H1 (cell line): ENCODE results near the gene NME9. TPM values are rescaled to one million over a fixed set of nuclear protein-coding genes. Genes with fewer than 3 reads are reported as not detected.

ENCODE experiments used
- HDAC6 ChIP-seq: IDR thresholded peaks from one replicate; pipeline ENCODE4 v1.7.1; 2012; ENCODE audit warnings: low read depth, mild to moderate bottlenecking, inconsistent platforms, low read length, moderate library complexity
- polyA plus RNA-seq, 7 experiments: library from polyadenylated mRNA; depleted of rRNA in 3 of 7; stranded (reverse) in 5 of 7; unstranded in 2 of 7; fragments of >200 nt in 5 of 7; fragments of 200-250 nt in 2 of 7; gene quantifications; 1 replicate in 5 of 7; 2 replicates in 1 of 7; 4 replicates in 1 of 7; pipeline versions ENCODE4 v1.2.1 to v1.2.3, GENCODE V29; 2011 to 2013; ENCODE audit warnings: missing spikeins in 2 of 7, mixed read lengths in 2 of 7
- total RNA-seq: library from RNA; stranded (reverse); fragmentation: NEBNext Ultra II Directional; extraction: Animal tissue kit (Norgen Biotek cat#: 25700); gene quantifications from 2 replicates; pipeline ENCODE4 v1.2.1, GENCODE V29; 2021
- TF ChIP-seq, protein P1 (sequence below): IDR thresholded peaks from 2 replicates; pipeline ENCODE4 v1.6.1; 2012; ENCODE audit warnings: low read length, inconsistent platforms

Gene NME9
- total and polyA plus RNA-seq, 2 of the 8 experiments (the other 6 are each of a cell fraction or from before 2014, with no cell fraction given), result 0.11 TPM; not detected in 1

DNA sequence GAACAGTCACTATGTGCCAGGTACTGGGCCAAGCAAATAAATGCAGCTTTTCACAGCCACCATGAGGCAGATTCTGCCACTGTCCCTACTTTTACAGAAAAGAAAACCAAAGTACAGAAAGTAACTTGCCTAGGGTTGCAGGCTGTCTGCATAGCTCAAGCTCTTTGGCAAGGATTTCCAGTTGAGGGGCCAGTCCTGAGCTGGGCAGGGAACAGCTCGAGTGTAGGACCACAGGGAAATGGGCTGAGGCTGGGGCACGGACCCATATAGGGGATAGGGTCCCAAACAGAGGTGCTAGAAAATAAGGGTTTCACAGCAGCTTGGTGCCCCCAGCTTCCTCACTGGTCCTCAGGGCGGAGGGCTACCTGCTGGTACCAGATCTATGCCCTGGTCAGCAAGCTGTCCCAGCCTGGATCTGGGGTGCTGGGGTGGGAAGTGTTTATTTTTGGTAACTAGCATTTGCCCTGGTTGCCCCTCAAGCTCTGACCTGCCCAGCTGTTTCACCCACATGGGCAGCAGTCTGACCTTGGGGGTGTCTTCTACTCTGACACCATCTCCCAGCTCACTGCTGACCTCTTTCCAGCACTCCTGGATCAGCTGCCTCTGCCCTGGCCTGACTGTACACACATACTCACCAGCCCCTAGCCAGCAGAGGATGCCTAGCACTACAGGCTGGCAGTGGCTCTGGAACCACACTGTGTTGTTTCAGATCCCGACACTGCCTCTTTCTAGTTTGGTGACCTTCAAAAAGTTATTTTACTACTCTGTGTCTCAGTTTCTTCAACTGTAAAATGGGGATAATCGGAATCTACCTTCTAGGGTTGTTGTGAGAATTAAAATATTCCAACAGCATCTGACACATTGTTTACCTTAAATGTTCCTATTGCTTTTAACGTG, 35.0 kb upstream of the NME9 start (continued):
- no peak for TF ChIP-seq HDAC6
- TF ChIP-seq, protein P1, sequence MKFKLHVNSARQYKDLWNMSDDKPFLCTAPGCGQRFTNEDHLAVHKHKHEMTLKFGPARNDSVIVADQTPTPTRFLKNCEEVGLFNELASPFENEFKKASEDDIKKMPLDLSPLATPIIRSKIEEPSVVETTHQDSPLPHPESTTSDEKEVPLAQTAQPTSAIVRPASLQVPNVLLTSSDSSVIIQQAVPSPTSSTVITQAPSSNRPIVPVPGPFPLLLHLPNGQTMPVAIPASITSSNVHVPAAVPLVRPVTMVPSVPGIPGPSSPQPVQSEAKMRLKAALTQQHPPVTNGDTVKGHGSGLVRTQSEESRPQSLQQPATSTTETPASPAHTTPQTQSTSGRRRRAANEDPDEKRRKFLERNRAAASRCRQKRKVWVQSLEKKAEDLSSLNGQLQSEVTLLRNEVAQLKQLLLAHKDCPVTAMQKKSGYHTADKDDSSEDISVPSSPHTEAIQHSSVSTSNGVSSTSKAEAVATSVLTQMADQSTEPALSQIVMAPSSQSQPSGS, result no peak
